Measurements from ENCODE around the gene LGALS7.
"Not testable (repeated sequence)": the region's sequence is repeated elsewhere in the genome, so short reads cannot be mapped to it uniquely, and the experiment has no call there.

The LGALS7 gene

DNA sequence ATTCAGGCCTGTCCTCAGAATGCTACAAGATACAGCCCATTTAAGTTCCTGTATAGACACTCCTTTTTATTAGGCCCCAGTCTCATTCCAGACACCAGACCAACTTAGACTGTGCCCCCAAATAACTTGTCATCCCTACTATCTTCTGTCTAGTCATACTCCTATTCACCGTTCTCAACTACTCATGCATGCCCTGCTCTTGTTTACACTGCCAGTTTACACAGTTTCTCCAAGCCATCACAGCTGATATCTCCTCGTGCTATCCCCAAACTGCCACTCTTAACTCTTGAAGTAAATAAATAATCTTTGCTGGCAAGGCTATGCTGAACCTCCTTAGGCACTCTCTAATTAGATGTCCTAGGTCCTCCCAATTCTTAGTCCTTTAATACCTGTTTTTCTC, 19.1 kb downstream of the LGALS7 start:
- H3K4me1 ChIP-seq (ENCODE audit: control insufficient read depth in 2 of 2, insufficient read depth in 2 of 2, low read length in 2 of 2); H3K9me3 ChIP-seq (ENCODE audit: control insufficient read depth in 2 of 2, low read length in 2 of 2); H3K27ac ChIP-seq (ENCODE audit: low read depth in 2 of 2, low read length in 2 of 2); H3K27me3 ChIP-seq (ENCODE audit: control insufficient read depth in 2 of 2, insufficient read depth in 2 of 2, low read length in 2 of 2); H3K9ac ChIP-seq (ENCODE audit: low read depth in 1 of 2, low read length in 2 of 2); H3K36me3 ChIP-seq (ENCODE audit: control insufficient read depth in 2 of 2, insufficient read depth in 2 of 2, low read length in 2 of 2); H3K4me3 ChIP-seq (ENCODE audit: low read length in 2 of 2): not testable (repeated sequence)

DNA sequence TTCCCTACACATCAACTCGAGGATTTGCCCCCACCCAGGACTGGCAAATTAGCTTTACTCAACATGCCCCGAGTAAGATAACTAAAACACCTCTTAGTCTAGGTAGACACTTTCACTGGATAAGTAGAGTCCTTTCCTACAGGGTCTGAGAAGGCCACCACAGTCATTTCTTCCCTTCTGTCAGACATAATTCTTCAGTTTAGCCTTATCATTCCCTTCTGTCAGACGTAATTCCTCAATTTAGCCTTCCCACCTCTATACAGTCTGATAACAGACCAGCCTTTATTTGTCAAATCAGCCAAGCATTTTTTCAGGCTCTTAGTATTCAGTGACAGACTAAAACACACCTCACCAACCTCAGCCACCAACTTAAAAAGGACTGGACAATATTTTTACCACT, 19.5 kb downstream of the LGALS7 start:
- not testable (repeated sequence) for H3K36me3 ChIP-seq (ENCODE audit: control insufficient read depth in 2 of 2, insufficient read depth in 2 of 2, low read length in 2 of 2); H3K27ac ChIP-seq (ENCODE audit: low read depth in 2 of 2, low read length in 2 of 2); H3K4me1 ChIP-seq (ENCODE audit: control insufficient read depth in 2 of 2, insufficient read depth in 2 of 2, low read length in 2 of 2); H3K9ac ChIP-seq (ENCODE audit: low read depth in 1 of 2, low read length in 2 of 2); H3K27me3 ChIP-seq (ENCODE audit: control insufficient read depth in 2 of 2, insufficient read depth in 2 of 2, low read length in 2 of 2); H3K4me3 ChIP-seq (ENCODE audit: low read length in 2 of 2); H3K9me3 ChIP-seq (ENCODE audit: control insufficient read depth in 2 of 2, low read length in 2 of 2)

DNA sequence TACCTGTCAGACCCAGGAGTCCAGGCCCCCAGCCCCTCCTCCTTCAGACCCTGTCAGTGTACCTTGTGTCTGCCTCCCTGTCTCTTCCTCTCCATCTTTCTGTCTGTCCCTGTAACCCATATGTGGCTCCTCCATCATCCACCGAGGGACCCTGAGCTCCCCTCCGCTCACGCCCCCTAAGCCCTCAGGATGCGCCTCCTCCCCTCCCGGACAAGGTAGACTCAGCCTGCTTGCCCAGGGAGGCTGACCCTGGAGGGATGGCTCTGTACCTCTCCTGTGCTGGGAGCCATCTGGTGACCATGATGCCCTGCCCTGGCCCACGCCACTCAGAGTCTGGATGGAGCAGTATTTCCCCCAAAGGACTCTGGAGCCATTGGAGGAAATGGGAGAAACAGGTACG, 28.0 kb downstream of the LGALS7 start:
- H3K27me3 ChIP-seq (ENCODE audit: control insufficient read depth in 2 of 2, insufficient read depth in 2 of 2, low read length in 2 of 2) = no peaks in the 10 kb centered on the region
- no peak overlapping the region for H3K9ac ChIP-seq (ENCODE audit: low read depth in 1 of 2, low read length in 2 of 2)
- no peaks in the 10 kb centered on the region for H3K9me3 ChIP-seq (ENCODE audit: control insufficient read depth in 2 of 2, low read length in 2 of 2)
- H3K4me3 ChIP-seq (ENCODE audit: low read length in 2 of 2) = no peak overlapping the region
- H3K4me1 ChIP-seq (ENCODE audit: control insufficient read depth in 2 of 2, insufficient read depth in 2 of 2, low read length in 2 of 2) = no peaks in the 10 kb centered on the region
- no peak overlapping the region for H3K27ac ChIP-seq (ENCODE audit: low read depth in 2 of 2, low read length in 2 of 2)
- no peaks in the 10 kb centered on the region for H3K36me3 ChIP-seq (ENCODE audit: control insufficient read depth in 2 of 2, insufficient read depth in 2 of 2, low read length in 2 of 2)

DNA sequence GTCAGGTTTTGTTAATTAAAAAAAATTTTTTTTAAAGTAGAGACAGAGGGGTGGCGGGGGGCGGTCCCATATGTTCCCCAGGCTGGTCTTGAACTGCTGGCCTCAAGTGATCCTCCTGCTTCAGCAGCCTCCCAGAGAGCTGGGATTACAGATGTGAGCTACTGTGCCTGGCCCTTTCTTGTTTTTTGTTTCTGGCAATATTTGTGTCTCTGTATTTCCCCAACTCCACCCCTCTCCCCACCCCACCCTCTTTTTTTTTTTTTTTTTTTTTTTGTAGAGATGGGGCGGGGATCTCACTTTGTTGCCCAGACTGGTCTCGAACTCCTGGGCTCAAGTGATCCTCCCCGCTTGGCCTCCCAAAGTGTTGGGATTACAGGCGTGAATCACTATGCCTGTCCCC, 28.4 kb downstream of the LGALS7 start:
- Histone ChIP-seq H3K36me3 (ENCODE audit: control insufficient read depth in 2 of 2, insufficient read depth in 2 of 2, low read length in 2 of 2) (no peaks in the 10 kb centered on the region), H3K27me3 (ENCODE audit: control insufficient read depth in 2 of 2, insufficient read depth in 2 of 2, low read length in 2 of 2) (no peaks in the 10 kb centered on the region), H3K4me3 (ENCODE audit: low read length in 2 of 2) (no peak overlapping the region), H3K9me3 (ENCODE audit: control insufficient read depth in 2 of 2, low read length in 2 of 2) (no peaks in the 10 kb centered on the region), H3K9ac (ENCODE audit: low read depth in 1 of 2, low read length in 2 of 2) (no peak overlapping the region), H3K27ac (ENCODE audit: low read depth in 2 of 2, low read length in 2 of 2) (no peak overlapping the region), H3K4me1 (ENCODE audit: control insufficient read depth in 2 of 2, insufficient read depth in 2 of 2, low read length in 2 of 2) (no peaks in the 10 kb centered on the region)

DNA sequence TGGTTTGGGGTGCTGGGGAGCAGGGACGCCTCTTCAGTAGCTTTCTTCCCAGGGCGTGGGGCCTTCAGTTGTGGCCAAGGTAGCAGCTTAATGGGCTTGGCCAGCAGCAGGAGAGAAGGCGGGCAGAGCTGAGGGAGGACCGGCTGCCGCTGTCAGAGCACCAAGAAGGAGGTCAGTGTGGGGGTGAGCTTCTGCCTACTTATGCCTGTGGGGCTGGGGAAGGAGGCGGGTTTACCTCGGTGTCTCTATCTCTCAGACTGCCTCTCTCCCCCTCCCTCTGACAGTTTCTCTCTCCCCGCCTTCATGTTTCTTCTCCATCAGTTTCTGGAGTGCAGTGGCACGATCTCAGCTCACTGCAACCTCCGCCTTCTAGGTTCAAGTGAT, 29.0 kb downstream of the LGALS7 start, which contains the start of gene CAPN12:
CAPN12 (minus strand) TSS at position 177 of the 384 bp plus-strand sequence. CDS start 309 bp downstream, outside the sequence.
- Histone ChIP-seq H3K4me3 (ENCODE audit: low read length in 2 of 2) (no peak within 1 kb of the TSS), H3K4me1 (ENCODE audit: control insufficient read depth in 2 of 2, insufficient read depth in 2 of 2, low read length in 2 of 2) (no peaks in the 10 kb centered on the region), H3K9ac (ENCODE audit: low read depth in 1 of 2, low read length in 2 of 2) (no peak within 1 kb of the TSS), H3K27ac (ENCODE audit: low read depth in 2 of 2, low read length in 2 of 2) (no peak within 1 kb of the TSS), H3K27me3 (ENCODE audit: control insufficient read depth in 2 of 2, insufficient read depth in 2 of 2, low read length in 2 of 2) (no peaks in the 10 kb centered on the region), H3K9me3 (ENCODE audit: control insufficient read depth in 2 of 2, low read length in 2 of 2) (no peaks in the 10 kb centered on the region), H3K36me3 (ENCODE audit: control insufficient read depth in 2 of 2, insufficient read depth in 2 of 2, low read length in 2 of 2) (no peaks in the 10 kb centered on the region)

DNA sequence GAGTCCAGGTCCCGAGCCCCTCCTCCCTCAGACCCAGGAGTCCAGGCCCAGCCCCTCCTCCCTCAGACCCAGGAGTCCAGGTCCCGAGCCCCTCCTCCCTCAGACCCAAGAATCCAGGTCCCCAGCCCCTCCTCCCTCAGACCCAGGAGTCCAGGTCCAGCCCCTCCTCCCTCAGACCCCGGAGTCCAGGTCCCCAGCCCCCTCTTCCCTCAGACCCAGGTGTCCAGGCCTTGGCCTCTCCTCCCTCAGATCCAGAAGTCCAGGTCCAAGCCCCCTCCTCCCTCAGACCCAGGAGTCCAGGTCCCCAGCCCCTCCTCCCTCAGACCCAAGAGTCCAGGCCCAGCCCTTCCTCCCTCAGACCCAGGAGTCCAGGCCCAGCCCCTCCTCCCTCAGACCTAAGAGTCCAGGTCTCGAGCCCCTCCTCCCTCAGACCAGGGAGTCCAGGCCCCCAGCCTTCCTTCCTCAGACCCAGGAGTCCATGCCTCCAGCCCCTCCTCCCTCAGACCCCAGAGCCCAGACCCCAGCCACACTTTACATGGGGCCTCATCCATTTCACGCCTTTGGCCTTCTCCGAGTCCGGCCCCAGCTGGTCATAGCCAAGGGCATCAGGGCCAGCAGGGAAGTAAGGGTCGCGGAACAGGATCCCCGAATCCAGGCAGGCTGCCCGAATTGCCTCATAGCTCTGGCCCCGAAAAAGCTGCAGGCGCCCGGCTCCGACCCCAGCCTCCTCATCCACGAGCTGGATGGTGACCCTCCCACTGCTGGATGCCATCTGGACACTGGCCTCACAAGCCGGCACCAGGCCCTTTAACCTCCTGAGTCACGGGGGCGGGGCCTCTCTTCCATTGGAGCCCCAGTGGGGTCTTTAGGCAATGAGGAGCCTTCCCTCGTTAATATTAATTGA, 29.7 kb downstream of the LGALS7 start:
- H3K27ac ChIP-seq (ENCODE audit: low read depth in 2 of 2, low read length in 2 of 2) = no peak overlapping the region
- no peak overlapping the region for H3K9ac ChIP-seq (ENCODE audit: low read depth in 1 of 2, low read length in 2 of 2)
- H3K4me1 ChIP-seq (ENCODE audit: control insufficient read depth in 2 of 2, insufficient read depth in 2 of 2, low read length in 2 of 2) = no peaks in the 10 kb centered on the region
- no peak overlapping the region for H3K4me3 ChIP-seq (ENCODE audit: low read length in 2 of 2)
- H3K27me3 ChIP-seq (ENCODE audit: control insufficient read depth in 2 of 2, insufficient read depth in 2 of 2, low read length in 2 of 2) = no peaks in the 10 kb centered on the region
- H3K36me3 ChIP-seq (ENCODE audit: control insufficient read depth in 2 of 2, insufficient read depth in 2 of 2, low read length in 2 of 2) = no peaks in the 10 kb centered on the region
- no peaks in the 10 kb centered on the region for H3K9me3 ChIP-seq (ENCODE audit: control insufficient read depth in 2 of 2, low read length in 2 of 2)

DNA sequence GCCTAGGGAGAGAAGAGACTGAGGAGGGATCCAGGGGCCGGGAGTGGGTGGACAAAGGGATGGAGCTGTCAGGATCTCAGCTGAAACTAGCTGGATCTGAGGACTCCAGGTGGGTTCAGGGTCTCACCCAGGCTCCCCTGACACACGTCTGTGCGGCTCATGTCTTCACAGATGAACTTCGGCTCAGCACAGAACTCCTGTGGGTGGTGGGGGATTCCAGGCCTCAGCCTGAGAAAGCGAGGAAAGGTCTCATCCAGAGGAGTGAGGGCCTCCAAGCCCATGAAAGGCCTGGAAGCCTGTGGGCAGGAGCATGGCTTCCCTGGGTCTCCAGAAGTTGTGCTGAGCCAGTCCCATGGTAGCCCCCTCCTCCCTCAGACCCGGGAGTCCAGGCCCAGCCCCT, 30.4 kb downstream of the LGALS7 start:
- Histone ChIP-seq H3K9me3 (ENCODE audit: control insufficient read depth in 2 of 2, low read length in 2 of 2) (no peaks in the 10 kb centered on the region), H3K9ac (ENCODE audit: low read depth in 1 of 2, low read length in 2 of 2) (no peak overlapping the region), H3K27ac (ENCODE audit: low read depth in 2 of 2, low read length in 2 of 2) (no peak overlapping the region), H3K4me1 (ENCODE audit: control insufficient read depth in 2 of 2, insufficient read depth in 2 of 2, low read length in 2 of 2) (no peaks in the 10 kb centered on the region), H3K27me3 (ENCODE audit: control insufficient read depth in 2 of 2, insufficient read depth in 2 of 2, low read length in 2 of 2) (no peaks in the 10 kb centered on the region), H3K36me3 (ENCODE audit: control insufficient read depth in 2 of 2, insufficient read depth in 2 of 2, low read length in 2 of 2) (no peaks in the 10 kb centered on the region), H3K4me3 (ENCODE audit: low read length in 2 of 2) (no peak overlapping the region)

DNA sequence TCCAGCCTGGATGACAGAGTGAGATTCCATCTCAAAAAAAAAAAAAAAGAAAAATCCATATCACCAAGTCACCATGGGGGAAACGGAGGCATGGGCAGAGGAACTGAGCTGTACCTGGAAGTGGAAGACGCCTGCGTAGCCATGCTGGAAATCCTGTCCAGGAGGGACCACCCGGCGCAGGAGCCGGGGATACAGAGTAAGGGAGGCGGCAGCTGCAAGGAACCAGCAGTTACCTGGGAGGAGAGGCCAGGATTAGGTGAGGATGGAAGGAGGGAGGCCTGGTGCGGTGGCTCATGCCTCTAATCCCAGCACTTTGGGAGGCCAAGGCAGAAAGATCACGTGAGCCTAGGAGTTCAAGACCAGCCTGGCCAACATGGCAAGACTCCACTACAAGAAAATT, 31.0 kb downstream of the LGALS7 start:
- Histone ChIP-seq H3K9ac (ENCODE audit: low read depth in 1 of 2, low read length in 2 of 2) (no peak overlapping the region), H3K4me3 (ENCODE audit: low read length in 2 of 2) (no peak overlapping the region), H3K4me1 (ENCODE audit: control insufficient read depth in 2 of 2, insufficient read depth in 2 of 2, low read length in 2 of 2) (no peaks in the 10 kb centered on the region), H3K9me3 (ENCODE audit: control insufficient read depth in 2 of 2, low read length in 2 of 2) (no peaks in the 10 kb centered on the region), H3K36me3 (ENCODE audit: control insufficient read depth in 2 of 2, insufficient read depth in 2 of 2, low read length in 2 of 2) (no peaks in the 10 kb centered on the region), H3K27ac (ENCODE audit: low read depth in 2 of 2, low read length in 2 of 2) (no peak overlapping the region), H3K27me3 (ENCODE audit: control insufficient read depth in 2 of 2, insufficient read depth in 2 of 2, low read length in 2 of 2) (no peaks in the 10 kb centered on the region)

DNA sequence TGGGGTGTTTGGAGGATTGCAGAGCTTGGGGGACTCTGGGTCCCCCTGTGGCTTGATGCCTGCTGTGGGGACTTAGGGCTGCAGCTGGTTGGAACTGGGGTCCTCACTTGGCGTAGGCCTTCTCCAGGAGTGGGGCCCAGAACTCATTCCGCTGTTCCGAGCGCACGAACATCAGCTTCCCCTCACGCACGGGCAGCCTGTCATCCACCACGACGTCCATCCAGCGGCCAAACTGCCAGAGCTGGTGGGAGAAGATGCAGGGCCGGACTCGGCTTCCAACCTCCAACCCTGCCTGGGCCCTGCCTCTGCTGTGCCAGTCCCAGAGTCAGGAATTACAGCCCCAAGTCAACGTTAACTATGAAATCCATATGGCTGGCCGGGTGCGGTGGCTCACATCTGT, 31.6 kb downstream of the LGALS7 start:
- no peaks in the 10 kb centered on the region for H3K9me3 ChIP-seq (ENCODE audit: control insufficient read depth in 2 of 2, low read length in 2 of 2)
- H3K4me1 ChIP-seq (ENCODE audit: control insufficient read depth in 2 of 2, insufficient read depth in 2 of 2, low read length in 2 of 2) = peaks cover 0 to under 1% of the 10 kb centered on the region in 2 donors
- no peaks in the 10 kb centered on the region for H3K36me3 ChIP-seq (ENCODE audit: control insufficient read depth in 2 of 2, insufficient read depth in 2 of 2, low read length in 2 of 2)
- H3K4me3 ChIP-seq (ENCODE audit: low read length in 2 of 2) = no peak overlapping the region
- no peaks in the 10 kb centered on the region for H3K27me3 ChIP-seq (ENCODE audit: control insufficient read depth in 2 of 2, insufficient read depth in 2 of 2, low read length in 2 of 2)
- H3K27ac ChIP-seq (ENCODE audit: low read depth in 2 of 2, low read length in 2 of 2) = no peak overlapping the region
- H3K9ac ChIP-seq (ENCODE audit: low read depth in 1 of 2, low read length in 2 of 2) = no peak overlapping the region

DNA sequence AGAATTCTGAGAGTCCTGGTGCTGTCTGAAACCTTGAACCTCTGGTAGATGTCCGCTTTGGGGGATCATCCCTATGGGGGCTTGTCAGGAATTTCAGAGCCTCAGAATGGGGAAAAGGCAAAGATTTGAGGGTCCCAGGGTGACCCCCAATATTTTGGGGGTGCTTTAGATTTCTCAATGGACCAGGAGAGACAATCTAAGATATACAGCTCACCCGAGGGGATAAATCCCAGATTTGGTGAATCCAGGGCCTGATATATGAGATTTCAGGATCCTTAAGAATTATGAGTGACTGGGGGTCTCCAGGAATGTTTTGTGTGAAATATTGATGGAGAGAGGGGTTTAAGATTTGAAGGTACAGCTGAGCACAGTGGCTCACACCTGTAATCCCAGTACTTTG, 32.4 kb downstream of the LGALS7 start:
- Histone ChIP-seq H3K9me3 (ENCODE audit: control insufficient read depth in 2 of 2, low read length in 2 of 2) (no peaks in the 10 kb centered on the region), H3K9ac (ENCODE audit: low read depth in 1 of 2, low read length in 2 of 2) (no peak overlapping the region), H3K27ac (ENCODE audit: low read depth in 2 of 2, low read length in 2 of 2) (no peak overlapping the region), H3K36me3 (ENCODE audit: control insufficient read depth in 2 of 2, insufficient read depth in 2 of 2, low read length in 2 of 2) (no peaks in the 10 kb centered on the region), H3K27me3 (ENCODE audit: control insufficient read depth in 2 of 2, insufficient read depth in 2 of 2, low read length in 2 of 2) (no peaks in the 10 kb centered on the region), H3K4me1 (ENCODE audit: control insufficient read depth in 2 of 2, insufficient read depth in 2 of 2, low read length in 2 of 2) (peaks cover 0 to 4% of the 10 kb centered on the region in 2 donors), H3K4me3 (ENCODE audit: low read length in 2 of 2) (no peak overlapping the region)

Measured in mucosa of rectum (tissue), 2 donors.